ENCODE results near the gene MLN.

Gene MLN

DNA sequence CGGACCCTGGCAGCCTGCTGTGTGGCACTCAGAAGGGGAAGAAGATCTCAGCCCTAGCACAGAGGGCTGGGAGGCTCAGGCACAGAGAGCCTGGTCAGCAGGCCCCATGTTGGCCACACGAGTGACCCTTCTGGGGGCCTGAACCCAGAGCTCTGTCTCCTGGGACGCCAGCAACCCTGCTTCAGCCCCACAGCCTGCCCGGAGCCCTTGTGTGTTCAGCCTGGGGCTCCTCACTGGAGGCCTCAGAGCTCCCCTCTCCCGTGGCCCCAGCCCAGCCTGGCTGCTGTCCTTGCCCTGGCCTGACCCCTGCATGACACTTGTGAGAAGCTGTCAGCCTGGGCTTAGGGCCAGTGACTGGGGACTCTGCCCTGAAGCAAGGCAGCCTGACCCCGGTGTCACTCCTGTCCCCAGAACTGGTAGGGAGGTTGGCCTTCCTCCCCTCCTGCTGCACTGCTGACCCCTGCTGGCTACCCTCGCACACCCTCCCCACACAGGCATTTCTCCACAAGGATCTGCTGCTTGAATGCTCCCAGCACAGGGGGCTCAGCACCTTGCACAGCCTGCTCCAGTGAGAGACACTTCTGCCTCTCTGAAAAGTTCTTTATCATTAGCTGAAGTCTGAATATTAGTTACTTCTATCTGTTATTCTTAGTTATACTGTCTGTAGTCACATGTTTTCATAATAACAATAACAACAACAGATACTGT lies 41.7 kb downstream of the MLN start:
- in situ Hi-C loops (cut with MboI; ENCODE audit: low pct_unique_long_range_greater_than_20kb, low sequenced_read_pairs): no loop called here
- peak; percentile 71 for DNase-seq

- in situ Hi-C loops (cut with MboI; ENCODE audit: low pct_unique_long_range_greater_than_20kb, low sequenced_read_pairs): no loop called here
- DNase-seq: no peak
Measured at GRCh38 chr6:33761581-33761921, 42.3 kb downstream of the MLN start.

DNA sequence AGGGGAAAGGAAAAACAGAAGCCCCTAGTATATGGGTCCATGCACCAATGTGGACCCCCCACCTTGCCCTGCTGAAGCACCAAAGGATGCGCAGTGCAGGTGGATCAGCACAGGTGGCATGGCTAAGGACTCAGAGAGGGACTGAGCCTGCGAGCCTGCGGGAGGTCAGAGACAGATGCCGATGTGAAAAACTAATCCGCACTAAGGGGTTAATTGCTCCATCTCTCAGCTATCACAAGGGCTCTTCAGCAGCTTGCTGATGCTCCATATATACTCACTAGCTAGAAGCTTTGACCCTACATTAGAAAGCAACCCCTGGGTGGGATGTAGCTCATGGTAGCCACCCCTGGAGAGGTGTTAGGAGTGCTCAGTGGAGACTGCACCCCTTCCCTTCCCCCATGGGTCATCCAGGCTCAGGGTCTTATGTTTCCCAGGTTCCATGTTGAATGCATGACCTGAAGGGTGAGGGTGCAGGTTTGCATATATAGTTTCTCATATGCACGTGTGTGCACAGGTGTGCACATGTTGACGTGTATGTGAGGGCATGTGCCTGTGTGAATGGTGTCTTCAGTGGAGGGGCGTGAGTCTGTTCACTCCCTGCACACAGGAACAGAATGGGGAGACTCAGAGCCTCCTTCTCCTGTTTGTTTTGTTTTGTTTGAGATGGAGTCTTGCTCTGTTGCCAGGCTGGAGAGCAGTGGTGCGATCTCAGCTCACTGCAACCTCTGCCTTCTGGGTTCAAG lies 43.7 kb downstream of the MLN start:
- no peak for DNase-seq
- in situ Hi-C loops (cut with MboI; ENCODE audit: low pct_unique_long_range_greater_than_20kb, low sequenced_read_pairs): no loop called here

GRCh38 chr6:33758815-33759216 lies 45.0 kb downstream of the MLN start:
- in situ Hi-C loops (cut with MboI; ENCODE audit: low pct_unique_long_range_greater_than_20kb, low sequenced_read_pairs): no loop called here
- no peak for DNase-seq

GRCh38 chr6:33757906-33758305 lies 45.9 kb downstream of the MLN start:
- in situ Hi-C loops (cut with MboI; ENCODE audit: low pct_unique_long_range_greater_than_20kb, low sequenced_read_pairs): no loop called here
- no peak for DNase-seq

DNA sequence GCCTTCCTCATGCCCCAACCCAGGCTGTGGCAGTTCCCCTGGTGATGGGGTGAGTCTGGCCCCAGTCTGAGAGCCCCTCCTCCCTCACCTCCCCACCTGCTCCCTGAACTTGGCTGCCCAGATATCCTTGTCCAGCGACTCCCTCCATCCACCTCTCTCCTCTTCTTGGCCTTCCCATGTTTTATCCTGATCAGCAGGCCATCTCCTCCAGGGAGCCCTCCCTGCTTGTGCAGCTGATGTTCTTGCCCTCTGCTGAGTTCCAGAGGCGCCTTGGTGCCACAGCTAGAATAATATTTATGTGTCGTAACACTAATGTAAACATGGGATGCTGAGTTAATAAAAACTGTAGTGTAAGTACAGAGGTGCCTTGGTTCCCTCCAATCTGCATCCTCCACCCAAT lies 46.7 kb downstream of the MLN start:
- in situ Hi-C loops (cut with MboI; ENCODE audit: low pct_unique_long_range_greater_than_20kb, low sequenced_read_pairs): no loop called here
- no peak for DNase-seq

DNA sequence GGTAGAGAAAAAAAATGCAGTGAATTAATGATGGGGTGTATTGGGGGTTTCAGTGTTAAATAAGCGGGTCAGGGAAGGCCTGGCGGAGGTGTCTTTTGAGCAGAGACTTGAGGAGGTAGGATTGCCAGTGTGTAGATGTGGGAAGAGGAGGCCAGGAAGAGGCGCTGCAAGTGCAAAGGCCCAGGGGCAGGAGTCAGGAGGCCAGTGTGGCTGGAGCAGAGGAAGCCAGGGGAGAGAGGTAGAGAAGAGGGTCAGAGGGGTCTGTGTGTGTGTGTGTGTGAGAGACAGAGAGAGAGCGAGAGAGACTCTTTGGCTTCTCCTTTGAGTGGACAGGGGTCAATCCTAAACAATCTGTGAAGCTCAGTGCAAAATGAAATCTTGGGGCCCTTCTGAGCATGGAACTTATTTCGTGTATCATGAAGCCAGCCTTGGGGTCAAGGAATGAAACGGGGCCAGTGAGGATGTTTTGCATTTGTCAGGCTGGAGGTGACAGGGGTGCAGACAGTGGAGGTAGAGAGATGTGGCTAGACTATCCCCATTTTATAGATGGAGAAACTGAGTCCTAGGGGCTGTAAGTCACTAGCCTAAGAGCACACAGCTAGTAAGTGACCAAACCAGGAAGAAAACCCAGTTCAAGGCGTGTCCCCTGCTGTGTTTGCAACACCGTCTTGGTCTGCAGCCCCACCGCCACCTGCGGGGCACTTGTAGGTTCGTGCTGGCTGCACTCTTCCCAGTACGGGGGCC lies 47.4 kb downstream of the MLN start:
- in situ Hi-C loops (cut with MboI; ENCODE audit: low pct_unique_long_range_greater_than_20kb, low sequenced_read_pairs): no loop called here
- DNase-seq: no peak

- in situ Hi-C loops (cut with MboI; ENCODE audit: low pct_unique_long_range_greater_than_20kb, low sequenced_read_pairs): no loop called here
- no peak for DNase-seq
Measured at GRCh38 chr6:33755070-33755869, 48.5 kb downstream of the MLN start.

- no peak for DNase-seq
- in situ Hi-C loops (cut with MboI; ENCODE audit: low pct_unique_long_range_greater_than_20kb, low sequenced_read_pairs): no loop called here
Measured at GRCh38 chr6:33754222-33754621, 49.6 kb downstream of the MLN start.

DNA sequence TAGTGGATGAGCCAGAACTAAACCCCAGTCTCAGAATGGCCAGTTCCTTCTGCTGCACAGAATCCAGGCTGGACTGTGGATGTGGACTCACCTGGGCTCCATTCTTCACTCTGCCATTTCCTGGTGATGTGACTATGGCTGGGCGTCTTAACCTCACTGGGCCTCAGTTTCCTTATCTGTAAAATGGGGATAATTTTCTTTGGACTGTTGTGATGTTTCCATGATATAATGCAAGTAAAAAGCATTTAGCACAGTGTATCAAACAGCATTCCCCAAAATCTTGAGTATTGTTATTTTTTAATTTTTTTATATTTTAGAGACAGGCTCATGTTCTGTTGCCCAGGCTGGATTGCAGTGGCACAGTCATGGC lies 51.2 kb downstream of the MLN start:
- in situ Hi-C loops (cut with MboI; ENCODE audit: low pct_unique_long_range_greater_than_20kb, low sequenced_read_pairs): no loop called here
- DNase-seq: no peak

- in situ Hi-C loops (cut with MboI; ENCODE audit: low pct_unique_long_range_greater_than_20kb, low sequenced_read_pairs): no loop called here
- peak; percentile 29 for DNase-seq
Measured at GRCh38 chr6:33751771-33752645, 51.8 kb downstream of the MLN start.

GRCh38 chr6:33750244-33750991 lies 53.4 kb downstream of the MLN start:
- in situ Hi-C loops (cut with MboI; ENCODE audit: low pct_unique_long_range_greater_than_20kb, low sequenced_read_pairs): no loop called here
- no peak for DNase-seq

DNA sequence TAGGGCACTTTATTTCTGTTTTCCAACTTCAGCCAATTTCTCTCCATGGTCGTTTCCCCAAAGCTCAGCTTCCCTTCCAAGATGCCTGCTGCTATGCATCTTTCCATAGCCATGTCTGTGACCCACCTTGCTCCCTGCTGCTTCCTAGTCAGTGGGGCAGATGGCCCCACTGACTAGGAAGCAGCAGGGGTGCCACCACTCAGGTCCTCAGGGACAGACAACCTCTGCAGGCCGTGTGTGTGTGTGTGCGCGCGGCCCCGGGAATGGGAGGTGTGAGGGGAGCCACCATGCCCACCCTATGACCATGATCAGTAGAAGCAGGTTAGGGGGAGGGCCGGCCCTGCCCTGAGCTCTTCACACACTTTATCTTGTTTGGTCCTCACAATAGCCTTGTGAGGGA lies 54.4 kb downstream of the MLN start:
- no peak for DNase-seq
- in situ Hi-C loops (cut with MboI; ENCODE audit: low pct_unique_long_range_greater_than_20kb, low sequenced_read_pairs): no loop called here

DNA sequence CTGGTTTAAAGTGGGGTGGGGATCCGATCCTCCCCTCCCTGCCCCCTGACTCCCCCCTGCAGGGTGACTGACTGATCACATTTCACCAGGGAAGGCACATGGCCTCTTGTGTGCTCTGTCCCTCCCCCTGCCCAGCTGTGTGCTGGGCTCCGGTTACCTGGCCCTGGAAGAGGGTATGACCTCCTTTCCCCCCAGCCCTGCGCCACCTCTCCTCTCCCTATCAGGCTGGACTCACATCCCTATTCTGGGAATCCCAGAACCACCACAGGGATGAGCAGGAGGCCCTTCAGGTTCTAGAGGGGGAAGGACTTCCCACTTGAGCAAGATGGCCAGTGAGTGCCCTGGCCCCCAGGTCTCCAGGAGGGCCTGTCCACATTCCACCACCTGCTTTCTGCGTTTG lies 55.0 kb downstream of the MLN start:
- in situ Hi-C loops (cut with MboI; ENCODE audit: low pct_unique_long_range_greater_than_20kb, low sequenced_read_pairs): no loop called here
- no peak for DNase-seq

GRCh38 chr6:33747823-33748222 lies 56.0 kb downstream of the MLN start:
- in situ Hi-C loops (cut with MboI; ENCODE audit: low pct_unique_long_range_greater_than_20kb, low sequenced_read_pairs): no loop called here
- DNase-seq: no peak

GRCh38 chr6:33746651-33747100 lies 57.1 kb downstream of the MLN start, which contains the start of gene IP6K3:
Gene IP6K3 (minus strand): TSS chr6:33746905. CDS start chr6:33735476, 11,429 bp downstream.
- in situ Hi-C loops (cut with MboI; ENCODE audit: low pct_unique_long_range_greater_than_20kb, low sequenced_read_pairs): no loop called here
- no peak for DNase-seq

DNA sequence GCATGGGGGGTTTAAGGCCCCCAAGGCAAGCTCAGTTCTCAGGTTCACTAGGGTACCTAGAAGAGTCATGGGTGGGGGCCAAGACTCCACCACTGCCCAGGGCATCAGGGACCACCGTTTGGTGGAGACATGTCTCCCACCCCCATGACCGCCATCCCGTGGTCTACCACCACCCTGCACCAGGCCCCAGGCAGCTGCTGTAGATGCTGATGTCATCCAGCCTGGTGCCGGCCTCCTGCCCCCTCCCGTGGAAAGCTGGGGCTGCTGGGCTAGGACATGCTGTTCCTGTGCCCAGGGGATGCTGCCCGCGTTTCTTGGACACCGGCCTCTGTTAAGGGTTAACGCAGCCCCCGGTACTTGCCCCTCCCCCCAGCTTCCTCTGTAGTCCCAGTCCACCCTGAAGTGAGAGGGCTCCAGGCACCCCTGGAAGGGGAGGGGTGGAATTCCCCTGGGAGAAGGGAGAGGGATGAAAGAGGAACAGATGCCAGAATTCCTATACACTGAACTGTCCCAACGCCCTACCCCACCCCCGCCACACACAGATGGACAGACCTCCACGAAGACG lies 57.7 kb downstream of the MLN start:
- in situ Hi-C loops (cut with MboI; ENCODE audit: low pct_unique_long_range_greater_than_20kb, low sequenced_read_pairs): no loop called here
- no peak for DNase-seq

DNA sequence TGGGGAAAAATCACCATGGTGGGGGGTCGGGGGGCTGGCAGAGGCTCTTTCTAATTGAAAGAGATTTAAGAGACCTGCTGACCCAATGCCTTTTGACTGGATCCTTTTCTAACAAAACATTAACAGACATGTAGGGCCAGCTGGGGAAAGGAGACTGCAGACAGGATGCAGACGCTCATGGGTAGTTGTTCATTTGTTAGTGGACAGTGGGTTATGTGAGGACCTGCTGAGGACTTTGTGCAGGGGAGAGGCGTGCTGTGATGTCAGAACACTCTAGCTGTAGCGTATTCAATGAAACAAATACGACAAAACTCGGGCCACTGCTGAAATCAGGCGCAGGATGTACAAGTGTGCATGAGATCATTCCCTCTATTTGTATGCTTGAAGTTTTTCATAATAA lies 58.3 kb downstream of the MLN start:
- no peak for DNase-seq
- in situ Hi-C loops (cut with MboI; ENCODE audit: low pct_unique_long_range_greater_than_20kb, low sequenced_read_pairs): no loop called here
